Measurements from ENCODE around the gene PCARE. TPM values are rescaled to one million over a fixed set of nuclear protein-coding genes. Genes with fewer than 3 reads are reported as not detected.
"Not testable (repeated sequence)": the region's sequence is repeated elsewhere in the genome, so short reads cannot be mapped to it uniquely, and the experiment has no call there.

Gene PCARE
- total and polyA plus RNA-seq, 3 experiments from 2014 or later, result not detected

DNA sequence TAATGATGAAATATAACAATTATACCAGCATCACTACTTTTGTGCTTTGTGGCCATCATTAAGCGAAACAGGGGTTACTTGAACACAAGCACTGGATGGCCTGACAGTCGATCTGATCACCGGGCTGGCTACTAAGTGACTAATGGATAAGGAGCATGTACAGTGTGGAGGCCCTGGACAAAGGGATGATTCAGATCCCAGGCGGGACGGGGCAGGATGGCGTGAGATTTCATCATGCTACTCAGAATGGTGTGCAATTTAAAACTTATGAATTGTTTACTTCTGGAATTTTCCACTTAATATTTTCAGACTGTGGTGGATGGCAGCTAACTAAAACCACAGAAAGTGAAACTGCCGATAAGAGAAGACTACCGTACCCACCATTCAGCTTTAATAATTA lies 33.9 kb upstream of the PCARE start:
- Histone ChIP-seq H3K36me3 (ENCODE audit: insufficient read depth, low read length) (no peaks in the 10 kb centered on the region), H3K4me1 (ENCODE audit: insufficient read depth, low read length) (no peaks in the 10 kb centered on the region), H3K27me3 (ENCODE audit: insufficient read depth, low read length, poor library complexity, severe bottlenecking) (no peaks in the 10 kb centered on the region), H3K27ac (ENCODE audit: low read depth, low read length) (no peak overlapping the region), H3K4me3 (ENCODE audit: low read length) (no peak overlapping the region), H3K9me3 (ENCODE audit: low read length) (no peaks in the 10 kb centered on the region)
- no peak overlapping the region for H3K4me3 Mint-ChIP-seq
- ChIA-PET POLR2A (no interaction called here), CTCF (interaction anchor here (1.5 to 2.0 kb wide), 3 partner anchors 12 to 149 kb away, joined by 4 read pairs; no protein-coding TSS in a partner anchor)
- DNase-seq, result no peak
- no peaks in the 10 kb centered on the region for H3K4me1 Mint-ChIP-seq
- peaks cover 0 to 9% of the 10 kb centered on the region in 2 donors for H3K27me3 Mint-ChIP-seq
- no peaks in the 10 kb centered on the region for H3K36me3 Mint-ChIP-seq
- no peak overlapping the region for H3K27ac Mint-ChIP-seq
- H3K9me3 Mint-ChIP-seq, result no peaks in the 10 kb centered on the region

DNA sequence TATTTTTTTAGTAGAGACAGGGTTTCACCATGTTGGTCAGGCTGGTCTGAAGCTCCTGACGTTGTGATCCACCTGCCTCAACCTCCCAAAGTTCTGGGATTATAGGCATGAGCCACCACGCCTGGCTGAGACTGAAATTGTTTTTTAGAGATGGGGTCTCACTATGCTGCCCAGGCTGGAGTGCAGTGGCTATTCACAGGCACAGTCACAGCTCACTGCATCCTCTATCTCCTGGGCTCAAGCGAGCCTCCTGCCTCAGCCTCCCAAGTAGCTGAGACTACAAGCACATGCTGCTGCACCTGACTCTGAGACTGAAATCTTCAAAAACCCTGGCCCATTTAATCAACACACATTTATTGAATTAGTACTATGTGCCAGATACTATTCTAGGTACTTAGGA lies 33.2 kb upstream of the PCARE start:
- H3K36me3 ChIP-seq (ENCODE audit: insufficient read depth, low read length); H3K27ac Mint-ChIP-seq; H3K4me3 ChIP-seq (ENCODE audit: low read length); H3K27me3 Mint-ChIP-seq; H3K4me1 Mint-ChIP-seq; H3K27me3 ChIP-seq (ENCODE audit: insufficient read depth, low read length, poor library complexity, severe bottlenecking); H3K27ac ChIP-seq (ENCODE audit: low read depth, low read length); POLR2A ChIA-PET; H3K36me3 Mint-ChIP-seq; H3K9me3 Mint-ChIP-seq; H3K4me3 Mint-ChIP-seq; H3K9me3 ChIP-seq (ENCODE audit: low read length); H3K4me1 ChIP-seq (ENCODE audit: insufficient read depth, low read length); DNase-seq: not testable (repeated sequence)
- CTCF ChIA-PET, result interaction anchor here (1.5 to 2.0 kb wide), 3 partner anchors 11 to 149 kb away, joined by 4 read pairs; no protein-coding TSS in a partner anchor

DNA sequence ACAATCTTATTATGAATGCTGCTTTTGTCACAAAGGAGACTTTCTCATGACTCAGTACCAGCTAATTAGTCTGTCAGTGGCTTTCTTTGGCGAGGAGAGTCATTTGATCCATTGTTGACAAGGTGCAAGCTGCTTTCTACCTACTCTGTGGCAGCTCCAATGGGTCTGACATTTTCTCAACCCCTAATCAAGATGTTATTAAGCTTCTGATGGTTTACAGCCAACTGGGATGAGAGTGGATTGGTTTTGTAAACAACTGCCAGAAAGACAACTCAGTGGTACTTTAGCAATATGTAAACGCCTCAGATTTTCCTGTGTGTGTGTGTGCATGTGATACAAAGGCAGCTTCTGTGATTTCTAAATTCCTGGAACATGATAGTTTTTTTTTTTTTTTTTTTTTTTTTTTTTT lies 32.7 kb upstream of the PCARE start:
- Mint-ChIP-seq H3K27me3 (peaks cover 0 to 9% of the 10 kb centered on the region in 2 donors), H3K4me1 (no peaks in the 10 kb centered on the region), H3K36me3 (no peaks in the 10 kb centered on the region), H3K27ac (no peak overlapping the region), H3K4me3 (no peak overlapping the region), H3K9me3 (no peaks in the 10 kb centered on the region)
- Histone ChIP-seq H3K27ac (ENCODE audit: low read depth, low read length) (no peak overlapping the region), H3K4me3 (ENCODE audit: low read length) (no peak overlapping the region), H3K36me3 (ENCODE audit: insufficient read depth, low read length) (no peaks in the 10 kb centered on the region), H3K4me1 (ENCODE audit: insufficient read depth, low read length) (no peaks in the 10 kb centered on the region), H3K27me3 (ENCODE audit: insufficient read depth, low read length, poor library complexity, severe bottlenecking) (no peaks in the 10 kb centered on the region), H3K9me3 (ENCODE audit: low read length) (no peaks in the 10 kb centered on the region)
- CTCF ChIA-PET, result interaction anchor here (1.5 to 2.0 kb wide), 3 partner anchors 10 to 148 kb away, joined by 3 to 4 read pairs (median 4); no protein-coding TSS in a partner anchor
- DNase-seq, result no peak
- POLR2A ChIA-PET, result no interaction called here

DNA sequence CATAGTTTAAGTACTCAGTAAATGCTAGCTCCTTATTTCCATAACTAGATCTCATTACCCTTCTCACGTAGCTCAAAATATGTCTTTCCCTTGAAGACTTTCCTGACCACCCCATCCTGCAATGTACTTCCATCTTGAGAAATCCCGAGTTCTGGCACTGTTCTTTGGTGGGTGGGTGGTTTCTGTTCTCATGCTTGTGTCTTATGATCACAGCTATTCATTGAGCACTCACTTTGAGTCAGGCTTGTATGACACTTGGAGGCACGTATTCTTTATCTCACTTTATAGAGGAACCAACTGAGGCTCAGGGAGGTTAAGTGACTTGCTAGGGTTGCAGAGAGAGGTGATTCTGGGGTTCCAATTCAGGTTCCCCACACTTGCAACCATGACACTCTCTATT lies 31.9 kb upstream of the PCARE start:
- Mint-ChIP-seq H3K4me3 (no peak overlapping the region), H3K27ac (no peak overlapping the region), H3K4me1 (no peaks in the 10 kb centered on the region), H3K9me3 (no peaks in the 10 kb centered on the region), H3K36me3 (no peaks in the 10 kb centered on the region), H3K27me3 (peaks cover 1 to 9% of the 10 kb centered on the region in 2 donors)
- no peaks in the 10 kb centered on the region for H3K9me3 ChIP-seq (ENCODE audit: low read length)
- no peak overlapping the region for H3K27ac ChIP-seq (ENCODE audit: low read depth, low read length)
- H3K27me3 ChIP-seq (ENCODE audit: insufficient read depth, low read length, poor library complexity, severe bottlenecking), result no peaks in the 10 kb centered on the region
- no peak overlapping the region for H3K4me3 ChIP-seq (ENCODE audit: low read length)
- H3K36me3 ChIP-seq (ENCODE audit: insufficient read depth, low read length), result no peaks in the 10 kb centered on the region
- no peak for DNase-seq
- CTCF ChIA-PET, result interaction anchor here (1.5 to 2.0 kb wide), 2 partner anchors 10 to 11 kb away, joined by 3 to 4 read pairs; no protein-coding TSS in a partner anchor
- POLR2A ChIA-PET, result no interaction called here
- H3K4me1 ChIP-seq (ENCODE audit: insufficient read depth, low read length), result no peaks in the 10 kb centered on the region

DNA sequence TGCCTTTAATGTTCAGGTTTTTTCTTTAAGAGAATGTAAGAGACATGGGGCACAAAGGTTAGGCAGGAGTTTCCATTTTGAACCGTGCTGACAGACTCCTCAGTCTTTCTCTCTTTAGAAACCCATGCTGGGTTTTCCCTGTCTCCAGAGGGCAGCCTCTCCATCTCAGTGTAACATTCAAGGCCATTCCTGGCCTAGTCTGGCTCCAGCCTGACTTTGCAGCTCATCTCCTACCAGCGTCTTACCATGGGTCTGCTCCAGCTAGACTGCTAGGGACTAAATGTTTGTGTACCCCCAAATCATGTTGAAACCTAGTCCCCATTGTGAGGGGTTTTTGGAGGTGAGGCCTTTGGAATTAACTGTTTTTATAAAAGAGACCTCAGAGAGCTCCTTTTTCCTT lies 31.1 kb upstream of the PCARE start:
- H3K36me3 ChIP-seq (ENCODE audit: insufficient read depth, low read length), result no peaks in the 10 kb centered on the region
- no peak overlapping the region for H3K27ac Mint-ChIP-seq
- no peaks in the 10 kb centered on the region for H3K4me1 Mint-ChIP-seq
- H3K27ac ChIP-seq (ENCODE audit: low read depth, low read length), result no peak overlapping the region
- no peak for DNase-seq
- H3K27me3 Mint-ChIP-seq, result peaks cover 5 to 9% of the 10 kb centered on the region in 2 donors
- ChIA-PET CTCF (interaction anchor here (1.5 kb wide), 1 partner anchor 12 kb away, joined by 3 read pairs; no protein-coding TSS in a partner anchor), POLR2A (no interaction called here)
- no peak overlapping the region for H3K4me3 ChIP-seq (ENCODE audit: low read length)
- H3K27me3 ChIP-seq (ENCODE audit: insufficient read depth, low read length, poor library complexity, severe bottlenecking), result no peaks in the 10 kb centered on the region
- no peaks in the 10 kb centered on the region for H3K9me3 ChIP-seq (ENCODE audit: low read length)
- no peaks in the 10 kb centered on the region for H3K9me3 Mint-ChIP-seq
- no peak overlapping the region for H3K4me3 Mint-ChIP-seq
- H3K4me1 ChIP-seq (ENCODE audit: insufficient read depth, low read length), result no peaks in the 10 kb centered on the region
- H3K36me3 Mint-ChIP-seq, result no peaks in the 10 kb centered on the region

DNA sequence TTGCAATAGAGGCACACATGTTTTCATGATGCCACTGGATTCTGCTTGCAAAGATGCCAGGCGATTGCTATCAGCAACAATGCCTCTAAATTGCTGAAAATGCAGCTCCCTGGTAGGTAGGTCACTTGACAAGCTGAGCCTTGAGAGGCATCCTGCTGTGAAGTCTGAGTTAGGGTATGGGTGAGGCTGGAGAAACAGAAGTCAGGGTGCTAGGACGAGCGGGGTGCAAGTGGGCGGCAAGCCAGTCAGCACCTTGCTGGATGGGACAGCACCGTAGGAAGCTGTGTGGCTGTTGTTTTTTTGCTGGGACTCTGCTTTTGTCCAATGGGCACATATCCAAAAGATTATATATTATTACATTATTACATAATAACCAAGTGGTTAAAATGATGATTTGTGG lies 30.4 kb upstream of the PCARE start:
- Mint-ChIP-seq H3K9me3 (no peaks in the 10 kb centered on the region), H3K36me3 (no peaks in the 10 kb centered on the region), H3K27me3 (peaks cover 6 to 9% of the 10 kb centered on the region in 2 donors), H3K4me3 (no peak overlapping the region), H3K4me1 (no peaks in the 10 kb centered on the region), H3K27ac (no peak overlapping the region)
- H3K36me3 ChIP-seq (ENCODE audit: insufficient read depth, low read length), result no peaks in the 10 kb centered on the region
- no peak overlapping the region for H3K27ac ChIP-seq (ENCODE audit: low read depth, low read length)
- POLR2A ChIA-PET, result no interaction called here
- no peaks in the 10 kb centered on the region for H3K4me1 ChIP-seq (ENCODE audit: insufficient read depth, low read length)
- H3K4me3 ChIP-seq (ENCODE audit: low read length), result no peak overlapping the region
- CTCF ChIA-PET, result no interaction called here
- no peak for DNase-seq
- no peaks in the 10 kb centered on the region for H3K9me3 ChIP-seq (ENCODE audit: low read length)
- H3K27me3 ChIP-seq (ENCODE audit: insufficient read depth, low read length, poor library complexity, severe bottlenecking), result no peaks in the 10 kb centered on the region

DNA sequence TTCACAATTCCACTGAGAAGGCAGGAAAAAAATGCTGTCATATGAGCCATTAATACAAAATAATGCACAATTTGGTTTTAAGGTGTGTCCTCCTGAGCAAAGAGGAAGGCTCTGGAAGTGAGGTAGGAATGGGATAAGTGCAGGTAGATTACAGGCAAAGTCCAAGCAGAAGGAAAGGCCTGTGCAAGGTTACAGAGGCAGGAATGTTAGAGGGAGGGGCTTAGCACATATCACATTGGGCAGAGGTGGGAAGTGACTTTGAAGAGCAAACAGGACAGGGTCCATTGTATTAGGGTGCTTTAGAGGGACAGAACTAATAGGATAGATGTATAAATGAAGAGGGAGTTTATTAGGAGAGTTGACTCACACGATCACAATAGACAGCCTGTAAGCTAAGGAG lies 26.2 kb upstream of the PCARE start:
- Histone ChIP-seq H3K36me3 (ENCODE audit: insufficient read depth, low read length) (no peaks in the 10 kb centered on the region), H3K27me3 (ENCODE audit: insufficient read depth, low read length, poor library complexity, severe bottlenecking) (no peaks in the 10 kb centered on the region), H3K27ac (ENCODE audit: low read depth, low read length) (no peak overlapping the region), H3K4me3 (ENCODE audit: low read length) (no peak overlapping the region), H3K4me1 (ENCODE audit: insufficient read depth, low read length) (no peaks in the 10 kb centered on the region), H3K9me3 (ENCODE audit: low read length) (no peaks in the 10 kb centered on the region)
- Mint-ChIP-seq H3K36me3 (no peaks in the 10 kb centered on the region), H3K27ac (peak overlapping the region in 2 of 8 donors; percentile 61 to 73), H3K27me3 (peaks cover 0 to 6% of the 10 kb centered on the region in 2 donors), H3K4me1 (no peaks in the 10 kb centered on the region), H3K4me3 (no peak overlapping the region), H3K9me3 (no peaks in the 10 kb centered on the region)
- POLR2A ChIA-PET, result no interaction called here
- CTCF ChIA-PET, result no interaction called here
- DNase-seq, result no peak

DNA sequence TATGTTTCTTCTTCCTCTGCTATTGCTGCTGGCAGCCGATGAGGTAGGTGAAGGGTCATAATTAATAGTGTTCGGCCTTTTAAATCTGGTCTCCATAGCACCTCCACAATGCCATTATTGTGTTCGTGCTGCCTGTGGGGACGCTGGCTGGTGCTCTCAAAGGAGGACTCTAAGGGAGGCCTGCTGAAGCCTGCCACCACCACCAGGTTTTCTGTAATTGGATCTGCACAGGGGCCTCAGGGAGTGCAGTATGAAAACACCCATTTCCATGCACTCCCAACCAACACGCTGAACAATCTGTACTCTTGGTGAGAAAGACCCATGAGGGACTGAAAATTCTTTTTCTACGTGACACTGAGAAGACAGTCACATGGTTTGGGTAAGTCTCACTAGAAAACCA lies 23.2 kb upstream of the PCARE start:
- no peak overlapping the region for H3K4me3 ChIP-seq (ENCODE audit: low read length)
- Mint-ChIP-seq H3K27ac (no peak overlapping the region), H3K4me3 (no peak overlapping the region), H3K4me1 (no peaks in the 10 kb centered on the region), H3K36me3 (no peaks in the 10 kb centered on the region), H3K9me3 (no peaks in the 10 kb centered on the region), H3K27me3 (peaks cover 0 to 6% of the 10 kb centered on the region in 2 donors)
- no peaks in the 10 kb centered on the region for H3K4me1 ChIP-seq (ENCODE audit: insufficient read depth, low read length)
- CTCF ChIA-PET, result no interaction called here
- POLR2A ChIA-PET, result no interaction called here
- no peaks in the 10 kb centered on the region for H3K36me3 ChIP-seq (ENCODE audit: insufficient read depth, low read length)
- no peak for DNase-seq
- H3K9me3 ChIP-seq (ENCODE audit: low read length), result no peaks in the 10 kb centered on the region
- H3K27me3 ChIP-seq (ENCODE audit: insufficient read depth, low read length, poor library complexity, severe bottlenecking), result no peaks in the 10 kb centered on the region
- no peak overlapping the region for H3K27ac ChIP-seq (ENCODE audit: low read depth, low read length)

DNA sequence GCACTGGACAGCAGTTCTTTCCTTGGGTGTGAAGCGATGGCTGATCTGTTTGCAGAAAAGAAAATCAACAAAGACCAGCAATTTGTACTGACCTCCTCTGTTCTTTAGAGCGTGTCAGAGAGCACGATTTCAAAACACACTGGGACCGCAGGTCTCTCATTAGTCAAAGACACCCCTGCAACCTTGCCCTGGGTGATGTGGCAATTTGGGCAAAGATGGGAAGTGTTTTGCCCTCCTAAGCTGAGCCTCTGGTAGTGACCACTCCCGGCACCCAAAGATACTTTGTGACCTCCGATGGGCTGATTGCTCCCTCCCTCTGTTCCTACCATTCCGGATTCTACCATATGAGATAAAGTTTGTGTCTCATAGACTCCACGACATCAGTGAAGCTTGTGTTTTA lies 22.6 kb upstream of the PCARE start:
- H3K27ac ChIP-seq (ENCODE audit: low read depth, low read length), result no peak overlapping the region
- DNase-seq, result no peak
- H3K4me3 ChIP-seq (ENCODE audit: low read length), result no peak overlapping the region
- ChIA-PET CTCF (no interaction called here), POLR2A (no interaction called here)
- Mint-ChIP-seq H3K4me3 (no peak overlapping the region), H3K9me3 (no peaks in the 10 kb centered on the region), H3K4me1 (no peaks in the 10 kb centered on the region), H3K27me3 (peaks cover 0 to 6% of the 10 kb centered on the region in 2 donors), H3K36me3 (no peaks in the 10 kb centered on the region), H3K27ac (no peak overlapping the region)
- H3K9me3 ChIP-seq (ENCODE audit: low read length), result no peaks in the 10 kb centered on the region
- H3K36me3 ChIP-seq (ENCODE audit: insufficient read depth, low read length), result no peaks in the 10 kb centered on the region
- H3K27me3 ChIP-seq (ENCODE audit: insufficient read depth, low read length, poor library complexity, severe bottlenecking), result no peaks in the 10 kb centered on the region
- no peaks in the 10 kb centered on the region for H3K4me1 ChIP-seq (ENCODE audit: insufficient read depth, low read length)

All from CD8-positive, alpha-beta memory T cell (primary cell).